HepG2 (cell line): ENCODE measurements around the gene CDR2L. TPM values are rescaled to one million over a fixed set of nuclear protein-coding genes. Genes with fewer than 3 reads are reported as not detected.
A peak's percentile ranks its signal among the peaks of the same experiment; 100 is the strongest.

ENCODE experiments used
- ATAC-seq: fragments of 200-7000 bp; cut with Tn5 transposase; 3 replicates; pipeline ENCODE4 v1.9.1; 2020; ENCODE audit warnings: mild to moderate bottlenecking, moderate library complexity
- BruUV-seq: library from RNA; stranded (reverse); fragments of 400-500 nt; replicated peaks from 2 replicates; lab custom pipeline; 2021; lab: Mats Ljungman, UMichigan
- CTCF ChIA-PET: fragments of 300-600 bp; formaldehyde crosslinking; extraction: SDS; loops from one replicate; lab custom pipeline; 2021; ENCODE audit warnings: low total read pairs, inconsistent platforms, low intra/inter-chr PET ratio; lab: Yijun Ruan, JAX
- POLR2A ChIA-PET: fragments of 350-600 bp; sonication (Branson Sonifier 250); formaldehyde crosslinking; loops from one replicate; lab custom pipeline; 2020; ENCODE audit warnings: antibody characterized with exemption, inconsistent platforms; lab: Yijun Ruan, JAX
- DNase-seq: peaks from one replicate; pipeline ENCODE4 v3.0.0-alpha.2; 2015; ENCODE audit warnings: low spot score
- FAIRE-seq: peaks from 3 replicates; lab custom pipeline; 2011; peaks lifted over from hg19 to GRCh38; lab: Jason Lieb, UNC
- H2AFZ ChIP-seq: one replicate; pipeline ENCODE4 v1.6.1; 2011; ENCODE audit warnings: low read length, inconsistent platforms
- H3K27ac ChIP-seq: fragments of 300-600 bp; 3 replicates; pipeline ENCODE4 v1.8.0; 2011; ENCODE audit warnings: mixed run types, mild to moderate bottlenecking, mixed read lengths, low read length, inconsistent platforms; ENCODE audit not compliant: insufficient read depth; ENCODE audit errors: extremely low read length
- H3K27me3 ChIP-seq, 2 experiments: fragments of 200-600 bp in 1 of 2; 2 replicates in 1 of 2; 3 replicates in 1 of 2; pipeline versions ENCODE4 v1.6.0 to v1.8.0; 2011; ENCODE audit warnings: low read length in 2 of 2, mild to moderate bottlenecking in 2 of 2, moderate library complexity in 2 of 2, inconsistent platforms in 1 of 2; ENCODE audit not compliant: insufficient read depth in 2 of 2, control insufficient read depth in 1 of 2
- H3K36me3 ChIP-seq, 2 experiments: fragments of 200-600 bp in 1 of 2; replicated peaks in 1 of 2; 2 replicates in 1 of 2; 3 replicates in 1 of 2; pipeline versions ENCODE4 v1.5.1 to v1.8.0; 2011; ENCODE audit warnings: low read length in 2 of 2, inconsistent platforms in 1 of 2; ENCODE audit not compliant: insufficient read depth in 2 of 2, control insufficient read depth in 1 of 2
- H3K4me1 ChIP-seq: 2 replicates; pipeline ENCODE4 v1.5.1; 2012; ENCODE audit warnings: low read length, inconsistent platforms; ENCODE audit not compliant: insufficient read depth
- H3K4me2 ChIP-seq: 2 replicates; pipeline ENCODE4 v1.6.0; 2011; ENCODE audit warnings: low read depth, low read length, inconsistent platforms
- H3K4me3 ChIP-seq, 3 experiments: fragments of 200-600 bp in 1 of 3; sonication (generic), shearing (Covaris generic) in 1 of 3; replicated peaks in 1 of 3; 2 replicates each; pipeline ENCODE4 v1.5.1; 2011 to 2016; ENCODE audit warnings: low read length in 3 of 3, inconsistent platforms in 2 of 3, low read depth in 2 of 3, mild to moderate bottlenecking in 2 of 3, control low read depth in 1 of 3, mixed read lengths in 1 of 3; ENCODE audit not compliant: insufficient read depth in 1 of 3
- H3K79me2 ChIP-seq: one replicate; pipeline ENCODE4 v1.6.1; 2011; ENCODE audit warnings: low read length, inconsistent platforms; ENCODE audit not compliant: insufficient read depth
- H3K9ac ChIP-seq: 2 replicates; pipeline ENCODE4 v1.6.0; 2011; ENCODE audit warnings: mild to moderate bottlenecking, low read depth, low read length, inconsistent platforms; ENCODE audit not compliant: insufficient read depth
- H3K9me3 ChIP-seq: 2 replicates; pipeline ENCODE4 v1.5.1; 2012; ENCODE audit warnings: mild to moderate bottlenecking, low read length
- H4K20me1 ChIP-seq: 2 replicates; pipeline ENCODE4 v1.6.0; 2011; ENCODE audit warnings: inconsistent platforms, mild to moderate bottlenecking, low read length, moderate library complexity; ENCODE audit not compliant: insufficient read depth
- CCAR2 ChIP-seq: fragments of 200-400 bp; formaldehyde crosslinking; optimal IDR thresholded peaks from 2 replicates; pipeline ENCODE3; 2018; ENCODE audit warnings: low read depth, mild to moderate bottlenecking, low read length, moderate library complexity
- MAFF ChIP-seq: IDR thresholded peaks from 2 replicates; pipeline ENCODE4 v1.6.1; 2011; ENCODE audit warnings: low read depth, low read length, improper control_type of control experiment
- MED13 ChIP-seq: sonication (generic); formaldehyde crosslinking; IDR thresholded peaks from 2 replicates; pipeline ENCODE4 v1.5.0; 2020; ENCODE audit warnings: missing genetic modification reagents
- NFATC3 ChIP-seq: sonication (generic); formaldehyde crosslinking; IDR thresholded peaks from 2 replicates; pipeline ENCODE4 v1.5.1; 2020; ENCODE audit warnings: mild to moderate bottlenecking, missing genetic modification reagents
- ZHX2 ChIP-seq, 2 experiments: sonication (generic) in 1 of 2; formaldehyde crosslinking in 1 of 2; IDR thresholded peaks; 2 replicates each; pipeline versions ENCODE4 v1.6.1 to v1.9.0; 2014 to 2022; ENCODE audit warnings: antibody characterized with exemption in 1 of 2, borderline replicate concordance in 1 of 2, inconsistent platforms in 1 of 2, low read depth in 1 of 2, missing genetic modification reagents in 1 of 2
- ZNF607 ChIP-seq: sonication (generic); formaldehyde crosslinking; IDR thresholded peaks from 2 replicates; pipeline ENCODE4 v1.5.1; 2020; ENCODE audit warnings: missing genetic modification reagents, mild to moderate bottlenecking, borderline replicate concordance
- ZNF768 ChIP-seq: sonication (generic); formaldehyde crosslinking; IDR thresholded peaks from 2 replicates; pipeline ENCODE4 v1.4.0; 2020; ENCODE audit warnings: missing genetic modification reagents
- WGBS: methylation state at CpG from one replicate; pipeline ENCODE4 v1.1.6; 2017; ENCODE audit warnings: low lambda C conversion rate; 5-methylcytosine and 5-hydroxymethylcytosine counted together
- in situ Hi-C: cut with HindIII; loops from 2 replicates; pipeline ENCODE4 v1.10.0; 2017; ENCODE audit warnings: low pct_unique_long_range_greater_than_20kb; ENCODE audit not compliant: extremely low pct_ligation_motif_present
- intact Hi-C: fragments of 100-400 bp; cut with micrococcal nuclease; formaldehyde crosslinking; loops from one replicate; pipeline ENCODE4 v1.10.0; 2022; ENCODE audit not compliant: unreplicated experiment
- polyA plus RNA-seq, 8 experiments: library from polyadenylated mRNA; depleted of rRNA in 3 of 8; stranded (reverse) in 7 of 8; unstranded in 1 of 8; fragments of >200 nt; fragmentation: Illumina TruSeq in 4 of 8; extraction: Trizol in 4 of 8; gene quantifications; 2 replicates each; pipeline versions ENCODE4 v1.2.1 to v1.2.3, GENCODE V29; 2011 to 2016; ENCODE audit warnings: low read depth in 4 of 8, missing spikeins in 1 of 8, mixed read lengths in 1 of 8; ENCODE audit not compliant: insufficient read depth in 1 of 8
- total RNA-seq, 5 experiments: library from RNA; depleted of rRNA; stranded (reverse); fragments of >200 nt; fragmentation: Illumina TruSeq; extraction: Trizol; gene quantifications; 2 replicates each; pipeline ENCODE4 v1.2.3, GENCODE V29; 2016; ENCODE audit warnings: low read depth in 1 of 5

CDR2L gene
- total and polyA plus RNA-seq, 2 of the 13 experiments (the other 11 are each of a cell fraction or from before 2014, with no cell fraction given): 1.9 to 2.1 TPM

GRCh38 chr17:74939534-74939933 is 47.9 kb upstream of the CDR2L start (continued):
- TF ChIP-seq ZHX2 (IDR thresholded peaks at IDR 0.05; ENCODE audit: low read depth) (no peak), ZHX2 (CRISPR knock-in tag; IDR thresholded peaks at IDR 0.05; ENCODE audit: borderline replicate concordance) (no peak), NFATC3 (CRISPR knock-in tag) (no peak), MAFF (no peak)

GRCh38 chr17:74941128-74941725 is 46.2 kb upstream of the CDR2L start:
- Histone ChIP-seq H3K4me3 (no peak overlapping the region), H3K4me1 (no peaks in the 10 kb centered on the region), H3K36me3 (no peaks in the 10 kb centered on the region), H3K79me2 (no peaks in the 10 kb centered on the region), H3K27ac (no peak overlapping the region)
- peak; percentile 93 for TF ChIP-seq ZNF768
- no peak for TF ChIP-seq ZNF607 (CRISPR knock-in tag)
- TF ChIP-seq MED13 (CRISPR knock-in tag): no peak
- TF ChIP-seq CCAR2: no peak
- TF ChIP-seq, all 625 proteins: peak for 1
- ATAC-seq (no peak), DNase-seq (no peak), FAIRE-seq (no peak)
- BruUV-seq: no TSS peak
- Histone ChIP-seq H2AFZ (no peak overlapping the region), H3K4me2 (no peak overlapping the region), H3K9me3 (no peaks in the 10 kb centered on the region), H3K9ac (no peak overlapping the region), H3K27me3 (peaks cover 24 to 79% of the 10 kb centered on the region in 2 experiments), H4K20me1 (no peaks in the 10 kb centered on the region)
- intact Hi-C loops (no loop called here), in situ Hi-C loops (no loop called here)
- 30% methylated on average over 13 of the region's 21 CpGs for WGBS
- ChIA-PET CTCF (no interaction called here), POLR2A (no interaction called here)
